Spleen (tissue), 11 donors: ENCODE measurements around the gene DSCAML1. TPM values are rescaled to one million over a fixed set of nuclear protein-coding genes. Genes with fewer than 3 reads are reported as not detected.

Source experiments
- DNase-seq: peaks from one replicate; pipeline ENCODE4 v3.0.0-alpha.2; 2020
- H3K27ac ChIP-seq, 8 donors: fragments of 200-600 bp; sonication (generic) in 7 of 8; 1 replicate in 4 of 8; 2 replicates in 4 of 8; pipeline versions ENCODE4 v1.5.0 to v1.8.0; 2016 to 2021; ENCODE audit warnings: inconsistent platforms in 4 of 8, mild to moderate bottlenecking in 4 of 8, moderate library complexity in 1 of 8
- H3K27me3 ChIP-seq, 7 donors: fragments of 200-600 bp; sonication (generic) in 6 of 7; replicated peaks in 1 of 7; 1 replicate in 4 of 7; 2 replicates in 3 of 7; pipeline versions ENCODE4 v1.5.0 to v1.8.0; 2016 to 2021; ENCODE audit warnings: inconsistent platforms in 3 of 7, mild to moderate bottlenecking in 1 of 7
- H3K36me3 ChIP-seq, 6 donors: fragments of 200-600 bp; sonication (generic) in 5 of 6; 1 replicate in 4 of 6; 2 replicates in 2 of 6; pipeline versions ENCODE4 v1.5.0 to v1.8.0; 2016 to 2021; ENCODE audit warnings: inconsistent platforms in 2 of 6
- H3K4me1 ChIP-seq, 6 donors: fragments of 200-600 bp; sonication (generic) in 5 of 6; 1 replicate in 3 of 6; 2 replicates in 3 of 6; pipeline versions ENCODE4 v1.5.0 to v1.8.0; 2016 to 2021; ENCODE audit warnings: inconsistent platforms in 3 of 6
- H3K4me3 ChIP-seq, 8 donors: fragments of 200-600 bp; sonication (generic) in 7 of 8; 1 replicate in 4 of 8; 2 replicates in 4 of 8; pipeline versions ENCODE4 v1.5.0 to v1.8.0; 2016 to 2021; ENCODE audit warnings: inconsistent platforms in 4 of 8, mild to moderate bottlenecking in 4 of 8, moderate library complexity in 2 of 8
- H3K9me3 ChIP-seq, 8 donors: fragments of 200-600 bp; sonication (generic) in 7 of 8; 1 replicate in 4 of 8; 2 replicates in 4 of 8; pipeline versions ENCODE4 v1.5.0 to v1.8.0; 2016 to 2021; ENCODE audit warnings: inconsistent platforms in 4 of 8
- POLR2A ChIP-seq, 3 donors: fragments of 450-650 bp; IDR thresholded peaks; one replicate each; pipeline ENCODE4 v1.5.1; 2017; ENCODE audit warnings: antibody characterized with exemption in 3 of 3, mild to moderate bottlenecking in 1 of 3
- POLR2AphosphoS5 ChIP-seq, 3 donors: sonication (generic); formaldehyde crosslinking; IDR thresholded peaks; one replicate each; pipeline ENCODE4 v1.5.1; 2017; ENCODE audit warnings: antibody characterized with exemption in 3 of 3
- WGBS, 5 donors: extraction: QIAGEN DNeasy Blood & Tissue Kit in 3 of 5; methylation state at CpG; one replicate each; pipeline versions ENCODE4 v1.1.5 to v1.1.7; 2013 to 2018; 5-methylcytosine and 5-hydroxymethylcytosine counted together
- intact Hi-C: fragments of 100-400 bp; cut with DNase I; formaldehyde crosslinking; loops from one replicate; pipeline ENCODE4 v1.15.0; 2023; ENCODE audit warnings: low total_unique reads
- polyA plus RNA-seq, 3 donors: library from polyadenylated mRNA; stranded (reverse); fragments of 200-250 nt; gene quantifications; one replicate each; pipeline ENCODE4 v1.2.1, GENCODE V29; 2013
- total RNA-seq, 7 donors: library from RNA; depleted of rRNA in 3 of 7; stranded (reverse); fragments of >200 nt in 3 of 7; fragmentation: NEBNext Ultra II Directional in 4 of 7; extraction: Animal tissue kit (Norgen Biotek cat#: 25700) in 4 of 7; gene quantifications; one replicate each; pipeline versions ENCODE4 v1.1.0 to v1.2.1, GENCODE V29; 2016 to 2021
- TF ChIP-seq, protein P1 (sequence below), 11 experiments: fragments of 200-600 bp in 7 of 11; fragments of 450-650 bp in 4 of 11; sonication (generic) in 4 of 11; IDR thresholded peaks in 8 of 11; conservative IDR thresholded peaks in 3 of 11; 1 replicate in 7 of 11; 2 replicates in 4 of 11; pipeline versions ENCODE4 v1.4.0 to v1.8.0; 2016 to 2021; ENCODE audit warnings: antibody characterized with exemption in 11 of 11, inconsistent platforms in 4 of 11, mild to moderate bottlenecking in 1 of 11
- donor health status: healthy with polysubstance abuse.
- donor health status: DM: no; HTN: no; CAD: no; lungs with moderate emphysema.
- donor health status: DM: no; HTN: no; CAD: no.
- donor health status: Bipolar disorder and iron deficiency.
- donor health status: healthy.
- donor health status: DM: no; HTN: no; CAD: no.
- donor health status: DM: yes; HTN: yes; CAD: no.

DSCAML1 gene
- total and polyA plus RNA-seq, 10 donors, result 0.07 to 10.7 (median 2.3) TPM

DNA sequence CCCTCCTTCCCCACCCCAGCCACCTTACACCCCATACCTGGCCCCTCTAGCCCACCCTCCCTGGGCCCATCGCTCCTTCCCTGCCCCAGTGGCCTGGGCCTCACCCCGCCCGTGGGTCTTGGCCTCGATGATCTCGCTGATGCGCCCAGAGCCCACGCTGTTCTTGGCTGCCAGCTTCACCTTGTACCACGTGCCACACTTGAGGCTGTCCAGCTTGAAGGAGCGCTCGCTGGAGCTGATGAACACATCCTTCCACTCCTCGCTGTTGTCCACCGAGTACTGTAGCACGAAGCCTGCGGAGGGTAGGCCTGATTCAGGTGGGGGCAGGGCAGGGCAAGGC lies 359.3 kb downstream of the DSCAML1 start:
- peaks cover 0 to 25% (median 0%) of the 10 kb centered on the region in 7 donors for H3K27me3 ChIP-seq
- intact Hi-C loops, result no loop called here
- H3K4me1 ChIP-seq, result no peaks in the 10 kb centered on the region
- peaks cover 0 to 7% (median 0%) of the 10 kb centered on the region in 6 donors for H3K36me3 ChIP-seq
- no peak overlapping the region for H3K4me3 ChIP-seq
- TF ChIP-seq, protein P1, sequence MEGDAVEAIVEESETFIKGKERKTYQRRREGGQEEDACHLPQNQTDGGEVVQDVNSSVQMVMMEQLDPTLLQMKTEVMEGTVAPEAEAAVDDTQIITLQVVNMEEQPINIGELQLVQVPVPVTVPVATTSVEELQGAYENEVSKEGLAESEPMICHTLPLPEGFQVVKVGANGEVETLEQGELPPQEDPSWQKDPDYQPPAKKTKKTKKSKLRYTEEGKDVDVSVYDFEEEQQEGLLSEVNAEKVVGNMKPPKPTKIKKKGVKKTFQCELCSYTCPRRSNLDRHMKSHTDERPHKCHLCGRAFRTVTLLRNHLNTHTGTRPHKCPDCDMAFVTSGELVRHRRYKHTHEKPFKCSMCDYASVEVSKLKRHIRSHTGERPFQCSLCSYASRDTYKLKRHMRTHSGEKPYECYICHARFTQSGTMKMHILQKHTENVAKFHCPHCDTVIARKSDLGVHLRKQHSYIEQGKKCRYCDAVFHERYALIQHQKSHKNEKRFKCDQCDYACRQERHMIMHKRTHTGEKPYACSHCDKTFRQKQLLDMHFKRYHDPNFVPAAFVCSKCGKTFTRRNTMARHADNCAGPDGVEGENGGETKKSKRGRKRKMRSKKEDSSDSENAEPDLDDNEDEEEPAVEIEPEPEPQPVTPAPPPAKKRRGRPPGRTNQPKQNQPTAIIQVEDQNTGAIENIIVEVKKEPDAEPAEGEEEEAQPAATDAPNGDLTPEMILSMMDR (IDR thresholded peaks at IDR 0.05 in 8 of 11, conservative IDR thresholded peaks at IDR 0.05 in 3 of 11), result no peak
- TF ChIP-seq POLR2AphosphoS5 (IDR thresholded peaks at IDR 0.05) (no peak), POLR2A (IDR thresholded peaks at IDR 0.05) (no peak)
- H3K9me3 ChIP-seq, result no peaks in the 10 kb centered on the region
- DNase-seq, result peak; percentile 65
- 88 to 94% (median 91%) methylated on average over 13 to 14 of the region's 14 CpGs for WGBS, 5 donors
- no peak overlapping the region for H3K27ac ChIP-seq

DNA sequence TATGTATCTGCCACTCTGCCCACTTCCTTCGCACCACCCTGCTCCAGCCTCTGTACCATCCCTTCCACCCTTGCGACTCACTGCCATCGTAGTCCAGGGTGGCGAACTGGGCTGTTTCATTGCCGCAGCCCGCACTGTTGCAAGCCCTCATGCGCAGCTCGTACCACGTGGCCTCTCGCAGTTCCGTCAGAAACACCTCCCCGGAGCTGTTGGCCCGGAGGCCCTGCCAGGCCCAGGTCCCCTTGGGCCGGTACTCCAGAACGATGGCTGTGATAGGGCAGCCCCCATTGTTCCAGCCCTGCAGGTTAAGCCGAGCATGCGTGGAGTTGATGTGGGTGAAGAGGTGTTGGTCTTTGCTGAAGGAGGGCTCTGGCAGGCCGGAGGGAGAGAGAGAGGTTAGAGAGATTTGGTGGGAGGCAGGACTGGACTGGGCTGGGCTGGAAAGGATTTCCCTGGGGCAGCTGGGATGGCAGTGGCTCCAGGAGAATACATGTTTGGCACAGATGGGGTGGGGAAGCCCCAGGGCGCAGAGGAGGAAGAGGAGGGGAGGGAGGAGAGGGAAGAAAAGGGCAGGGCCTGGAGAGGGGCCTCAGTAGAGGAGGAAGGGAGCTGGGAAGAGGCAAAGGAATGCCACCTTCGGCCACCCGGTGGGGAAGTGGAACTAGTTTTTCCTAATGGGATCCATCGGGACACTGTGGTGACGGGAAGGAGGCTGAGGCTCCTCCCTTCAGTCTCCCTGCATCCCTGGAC lies 359.8 kb downstream of the DSCAML1 start:
- no peaks in the 10 kb centered on the region for H3K4me1 ChIP-seq
- peaks cover 0 to 7% (median 0%) of the 10 kb centered on the region in 6 donors for H3K36me3 ChIP-seq
- DNase-seq, result peak; percentile 51
- TF ChIP-seq POLR2A (IDR thresholded peaks at IDR 0.05) (no peak), POLR2AphosphoS5 (IDR thresholded peaks at IDR 0.05) (no peak)
- TF ChIP-seq, protein P1 (IDR thresholded peaks at IDR 0.05 in 8 of 11, conservative IDR thresholded peaks at IDR 0.05 in 3 of 11), result no peak
- WGBS, 5 donors, result 85 to 92% (median 89%) methylated on average over 21 to 23 of the region's 23 CpGs
- no peak overlapping the region for H3K27ac ChIP-seq
- no peaks in the 10 kb centered on the region for H3K9me3 ChIP-seq
- peaks cover 0 to 21% (median 0%) of the 10 kb centered on the region in 7 donors for H3K27me3 ChIP-seq
- intact Hi-C loops, result no loop called here
- H3K4me3 ChIP-seq, result no peak overlapping the region

DNA sequence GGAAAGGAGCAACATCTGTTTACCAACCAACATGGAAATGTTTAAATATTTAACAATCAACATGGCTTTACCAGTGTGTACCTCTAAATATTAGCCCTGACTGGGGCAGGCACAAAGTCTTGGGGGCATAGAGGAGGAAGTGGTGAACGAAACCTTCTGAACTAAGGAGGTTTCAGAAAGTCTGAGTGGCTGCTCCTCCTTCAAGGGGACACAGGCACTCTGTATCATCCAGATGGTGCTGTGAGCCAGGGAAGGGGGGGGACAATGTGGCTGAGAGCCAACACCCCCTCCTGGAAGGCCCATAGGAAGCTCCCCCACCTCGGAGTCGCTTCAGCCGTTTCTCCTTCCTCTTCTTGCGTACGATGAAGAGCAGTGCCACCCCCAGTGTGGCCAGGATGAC lies 361.7 kb downstream of the DSCAML1 start:
- intact Hi-C loops, result no loop called here
- DNase-seq, result peak; percentile 12
- H3K27ac ChIP-seq, result no peak overlapping the region

DNA sequence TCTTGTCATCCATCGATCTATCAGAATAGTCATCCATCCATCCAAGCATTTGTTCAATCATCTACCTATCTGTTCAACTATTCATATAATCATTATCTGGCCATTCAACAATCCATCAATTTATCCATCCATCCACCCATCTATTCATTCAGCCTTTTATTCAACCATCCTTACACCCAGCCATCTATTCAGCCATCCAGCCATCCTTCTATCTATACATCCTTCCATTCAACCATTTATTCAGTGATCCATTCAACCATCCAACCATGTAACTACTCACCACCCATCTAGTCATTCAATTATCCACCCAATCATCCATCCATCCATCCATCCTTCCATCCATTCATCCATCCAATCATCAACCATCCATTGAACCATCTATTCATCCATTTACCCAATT lies 362.5 kb downstream of the DSCAML1 start:
- Histone ChIP-seq H3K27ac (no peak overlapping the region), H3K4me1 (no peaks in the 10 kb centered on the region), H3K36me3 (peaks cover 0 to 17% (median 0%) of the 10 kb centered on the region in 6 donors), H3K9me3 (no peaks in the 10 kb centered on the region), H3K4me3 (no peak overlapping the region), H3K27me3 (peaks cover 0 to 21% (median 0%) of the 10 kb centered on the region in 7 donors)
- 87 to 100% (median 91%) methylated on average over 1 of the region's 1 CpG for WGBS, 5 donors
- intact Hi-C loops, result no loop called here
- no peak for TF ChIP-seq POLR2AphosphoS5 (IDR thresholded peaks at IDR 0.05)
- TF ChIP-seq POLR2A (IDR thresholded peaks at IDR 0.05), result no peak
- TF ChIP-seq, protein P1 (IDR thresholded peaks at IDR 0.05 in 8 of 11, conservative IDR thresholded peaks at IDR 0.05 in 3 of 11), result no peak
- no peak for DNase-seq

More for the DNA sequence above, 361.7 kb downstream of the DSCAML1 start:
- TF ChIP-seq POLR2A (IDR thresholded peaks at IDR 0.05) (no peak), POLR2AphosphoS5 (IDR thresholded peaks at IDR 0.05) (no peak)
- 6 to 36% (median 24%) methylated on average over 6 of the region's 6 CpGs for WGBS, 5 donors
- H3K4me1 ChIP-seq, result no peaks in the 10 kb centered on the region
- no peak overlapping the region for H3K4me3 ChIP-seq
- H3K36me3 ChIP-seq, result peaks cover 0 to 17% (median 0%) of the 10 kb centered on the region in 6 donors
- no peaks in the 10 kb centered on the region for H3K9me3 ChIP-seq
- peaks cover 0 to 21% (median 0%) of the 10 kb centered on the region in 7 donors for H3K27me3 ChIP-seq
